Testis (tissue), 2 donors: ENCODE data around the gene RAB3B.

Experiments used
- POLR2A ChIP-seq: fragments of 450-650 bp; IDR thresholded peaks from one replicate; pipeline ENCODE4 v1.6.1; 2017; ENCODE audit warnings: antibody characterized with exemption, mild to moderate bottlenecking, moderate library complexity
- TF ChIP-seq, protein P1 (sequence below), 3 experiments: fragments of 450-650 bp in 2 of 3; fragments of 200-600 bp in 1 of 3; sonication (generic) in 1 of 3; IDR thresholded peaks; one replicate each; pipeline ENCODE4 v1.5.1; 2016 to 2019; ENCODE audit warnings: antibody characterized with exemption in 3 of 3, mild to moderate bottlenecking in 2 of 3, moderate library complexity in 1 of 3

DNA sequence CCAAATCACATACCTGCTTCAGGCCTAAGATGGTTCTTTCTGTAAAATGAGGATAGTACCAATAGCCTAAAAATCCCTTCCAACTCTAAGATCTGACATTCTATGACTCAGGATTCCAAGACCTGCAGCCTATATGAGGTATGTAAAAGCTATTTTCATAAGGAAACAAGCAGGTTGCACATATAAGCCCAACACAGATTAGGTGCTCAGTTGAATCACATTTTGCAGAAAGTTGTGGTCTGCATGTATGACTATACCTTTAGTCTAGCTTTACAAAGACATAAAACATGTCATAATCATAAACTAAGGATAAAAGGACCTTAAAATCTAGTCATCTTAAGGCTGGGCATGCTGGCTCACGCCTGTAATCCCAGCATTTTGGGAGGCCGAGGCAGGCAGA lies 35.8 kb upstream of the RAB3B start:
- TF ChIP-seq, protein P1, sequence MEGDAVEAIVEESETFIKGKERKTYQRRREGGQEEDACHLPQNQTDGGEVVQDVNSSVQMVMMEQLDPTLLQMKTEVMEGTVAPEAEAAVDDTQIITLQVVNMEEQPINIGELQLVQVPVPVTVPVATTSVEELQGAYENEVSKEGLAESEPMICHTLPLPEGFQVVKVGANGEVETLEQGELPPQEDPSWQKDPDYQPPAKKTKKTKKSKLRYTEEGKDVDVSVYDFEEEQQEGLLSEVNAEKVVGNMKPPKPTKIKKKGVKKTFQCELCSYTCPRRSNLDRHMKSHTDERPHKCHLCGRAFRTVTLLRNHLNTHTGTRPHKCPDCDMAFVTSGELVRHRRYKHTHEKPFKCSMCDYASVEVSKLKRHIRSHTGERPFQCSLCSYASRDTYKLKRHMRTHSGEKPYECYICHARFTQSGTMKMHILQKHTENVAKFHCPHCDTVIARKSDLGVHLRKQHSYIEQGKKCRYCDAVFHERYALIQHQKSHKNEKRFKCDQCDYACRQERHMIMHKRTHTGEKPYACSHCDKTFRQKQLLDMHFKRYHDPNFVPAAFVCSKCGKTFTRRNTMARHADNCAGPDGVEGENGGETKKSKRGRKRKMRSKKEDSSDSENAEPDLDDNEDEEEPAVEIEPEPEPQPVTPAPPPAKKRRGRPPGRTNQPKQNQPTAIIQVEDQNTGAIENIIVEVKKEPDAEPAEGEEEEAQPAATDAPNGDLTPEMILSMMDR (IDR thresholded peaks at IDR 0.05), result no peak
- TF ChIP-seq POLR2A, result no peak
